ENCODE data around the gene SAP30BP. TPM values are rescaled to one million over a fixed set of nuclear protein-coding genes. Genes with fewer than 3 reads are reported as not detected.
A peak's percentile ranks its signal among the peaks of the same experiment; 100 is the strongest.

The SAP30BP gene
- total RNA-seq, 4 donors from 2014 or later = 68.2 to 87.2 (median 77.2) TPM

DNA sequence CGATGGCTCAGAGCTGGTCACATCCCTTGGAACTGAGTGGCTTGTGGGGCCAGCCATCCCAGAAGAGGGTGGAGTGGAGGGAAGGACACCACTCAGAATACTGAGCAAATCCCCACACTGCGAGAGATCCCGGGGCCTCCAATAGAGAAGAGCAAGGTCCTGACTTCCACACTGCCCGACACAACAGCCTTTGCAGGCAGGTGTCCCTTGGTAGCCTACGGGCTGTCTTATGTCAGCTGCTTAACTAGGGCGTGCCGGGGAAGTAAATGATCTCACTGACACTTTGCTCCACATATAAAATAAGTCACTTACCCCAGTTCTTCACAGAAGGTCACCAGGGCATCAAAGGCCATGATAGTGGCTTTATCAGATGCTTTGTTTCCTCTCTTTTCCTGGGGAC lies 16.3 kb upstream of the SAP30BP start:
- no CpG with 5 or more reads among the region's 7 CpGs for WGBS, 2 donors (ENCODE audit: low coverage in 1 of 2)
- no peak overlapping the region for H3K27ac ChIP-seq

DNA sequence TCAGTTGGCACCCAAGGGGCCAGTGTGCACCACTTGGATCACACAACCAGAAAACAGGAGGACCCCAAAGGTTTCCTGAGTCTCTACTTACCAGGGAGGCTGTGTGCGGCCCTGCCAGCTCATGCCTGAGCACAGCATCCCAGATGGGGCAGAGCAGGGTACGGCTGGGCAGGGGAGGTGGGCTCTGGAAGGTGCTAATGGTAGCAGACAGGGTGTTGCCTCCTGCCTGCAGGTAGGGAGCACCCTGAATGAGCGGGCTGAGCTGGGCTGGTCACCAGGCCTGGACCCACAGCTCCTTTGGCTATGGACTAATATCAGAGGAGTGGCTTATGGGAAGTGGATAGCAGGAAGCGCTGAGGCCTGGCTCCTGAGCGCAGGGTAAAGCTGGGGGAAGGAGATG lies 14.8 kb upstream of the SAP30BP start:
- no peaks in the 10 kb centered on the region for H3K27me3 ChIP-seq
- 89 to 100% methylated on average over 1 to 3 of the region's 5 CpGs for WGBS, 2 donors (ENCODE audit: low coverage in 1 of 2)

More for the DNA sequence above, 16.3 kb upstream of the SAP30BP start:
- H3K27me3 ChIP-seq = no peaks in the 10 kb centered on the region
- peaks cover 0 to 100% of the 10 kb centered on the region in 2 donors for H3K36me3 ChIP-seq
- H3K9me3 ChIP-seq = no peaks in the 10 kb centered on the region
- TF ChIP-seq POLR2AphosphoS5 (IDR thresholded peaks at IDR 0.05) (no peak), POLR2A (IDR thresholded peaks at IDR 0.05) (no peak), EP300 (IDR thresholded peaks at IDR 0.05) (no peak)
- TF ChIP-seq, protein P1, sequence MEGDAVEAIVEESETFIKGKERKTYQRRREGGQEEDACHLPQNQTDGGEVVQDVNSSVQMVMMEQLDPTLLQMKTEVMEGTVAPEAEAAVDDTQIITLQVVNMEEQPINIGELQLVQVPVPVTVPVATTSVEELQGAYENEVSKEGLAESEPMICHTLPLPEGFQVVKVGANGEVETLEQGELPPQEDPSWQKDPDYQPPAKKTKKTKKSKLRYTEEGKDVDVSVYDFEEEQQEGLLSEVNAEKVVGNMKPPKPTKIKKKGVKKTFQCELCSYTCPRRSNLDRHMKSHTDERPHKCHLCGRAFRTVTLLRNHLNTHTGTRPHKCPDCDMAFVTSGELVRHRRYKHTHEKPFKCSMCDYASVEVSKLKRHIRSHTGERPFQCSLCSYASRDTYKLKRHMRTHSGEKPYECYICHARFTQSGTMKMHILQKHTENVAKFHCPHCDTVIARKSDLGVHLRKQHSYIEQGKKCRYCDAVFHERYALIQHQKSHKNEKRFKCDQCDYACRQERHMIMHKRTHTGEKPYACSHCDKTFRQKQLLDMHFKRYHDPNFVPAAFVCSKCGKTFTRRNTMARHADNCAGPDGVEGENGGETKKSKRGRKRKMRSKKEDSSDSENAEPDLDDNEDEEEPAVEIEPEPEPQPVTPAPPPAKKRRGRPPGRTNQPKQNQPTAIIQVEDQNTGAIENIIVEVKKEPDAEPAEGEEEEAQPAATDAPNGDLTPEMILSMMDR (IDR thresholded peaks at IDR 0.05) = no peak
- no peaks in the 10 kb centered on the region for H3K4me1 ChIP-seq
- H3K4me3 ChIP-seq = no peak overlapping the region
- no peak for ATAC-seq

DNA sequence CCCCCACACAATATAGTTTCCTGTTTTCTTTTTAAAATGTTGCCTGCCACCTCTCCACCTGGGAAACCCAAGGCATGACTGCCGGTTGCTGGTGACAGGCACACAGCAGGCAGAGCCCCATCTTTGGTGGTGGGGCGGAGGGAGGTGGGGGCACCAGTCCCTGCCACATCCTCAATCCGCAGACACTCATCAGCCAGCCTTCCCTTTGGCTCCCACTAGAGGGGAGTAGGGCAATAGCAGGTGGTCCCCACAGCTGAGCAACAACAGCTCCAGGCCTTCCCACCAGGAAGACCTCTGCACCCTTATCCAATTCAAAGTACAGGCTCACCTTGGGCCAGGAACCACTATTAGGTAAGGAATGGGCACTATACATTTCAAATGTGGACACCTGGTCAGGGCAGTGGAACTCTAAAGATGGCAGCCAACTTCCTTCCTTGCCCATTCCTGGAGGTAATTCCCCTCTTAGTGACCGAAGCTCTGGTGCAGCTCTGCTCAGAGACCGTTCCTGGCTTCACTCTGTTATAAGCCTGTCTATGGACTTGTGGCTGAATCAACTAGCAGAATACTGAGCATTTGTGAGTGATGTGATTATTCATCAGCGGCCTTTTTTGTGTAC lies 14.1 kb upstream of the SAP30BP start:
- ATAC-seq = no peak
- TF ChIP-seq, protein P1 (IDR thresholded peaks at IDR 0.05) = peak in 3 of 4 experiments; percentile 30 to 59 (median 46)
- no peak for TF ChIP-seq POLR2A (IDR thresholded peaks at IDR 0.05)
- TF ChIP-seq EP300 (IDR thresholded peaks at IDR 0.05) = no peak
- no peak overlapping the region for H3K27ac ChIP-seq
- no peaks in the 10 kb centered on the region for H3K27me3 ChIP-seq
- H3K9me3 ChIP-seq = no peaks in the 10 kb centered on the region
- WGBS, 2 donors (ENCODE audit: low coverage in 1 of 2) = 44 to 50% methylated on average over 2 to 5 of the region's 6 CpGs
- H3K36me3 ChIP-seq = peaks cover 0 to 95% of the 10 kb centered on the region in 2 donors
- no peak overlapping the region for H3K4me3 ChIP-seq
- no peaks in the 10 kb centered on the region for H3K4me1 ChIP-seq

More for the DNA sequence above, 14.8 kb upstream of the SAP30BP start:
- peaks cover 0 to 95% of the 10 kb centered on the region in 2 donors for H3K36me3 ChIP-seq
- TF ChIP-seq, protein P1 (IDR thresholded peaks at IDR 0.05) = no peak
- no peak for TF ChIP-seq POLR2AphosphoS5 (IDR thresholded peaks at IDR 0.05)
- no peak for TF ChIP-seq POLR2A (IDR thresholded peaks at IDR 0.05)
- TF ChIP-seq EP300 (IDR thresholded peaks at IDR 0.05) = no peak
- no peak overlapping the region for H3K4me3 ChIP-seq
- no peak overlapping the region for H3K27ac ChIP-seq
- no peaks in the 10 kb centered on the region for H3K4me1 ChIP-seq
- H3K9me3 ChIP-seq = no peaks in the 10 kb centered on the region
- no peak for ATAC-seq

DNA sequence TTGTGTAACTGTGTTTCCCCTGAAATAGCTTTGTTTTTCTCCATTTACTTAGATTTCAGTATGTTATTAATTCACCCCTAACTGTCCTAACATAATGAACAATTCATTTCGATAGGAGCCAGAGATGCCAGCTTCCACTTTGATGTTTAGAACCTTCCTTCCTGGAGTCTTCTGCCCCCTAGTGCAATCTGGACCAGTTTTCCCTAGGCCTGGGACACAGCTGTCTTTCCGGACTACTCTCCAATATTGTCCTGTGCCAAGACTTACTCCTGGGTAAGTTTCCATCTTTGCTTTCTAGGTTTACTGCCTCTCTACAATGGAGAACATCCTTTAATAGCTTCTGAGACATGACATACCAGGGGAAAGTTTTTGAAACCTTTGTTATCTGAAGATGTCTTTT lies 13.0 kb upstream of the SAP30BP start:
- no peak overlapping the region for H3K4me3 ChIP-seq
- ATAC-seq = peak; percentile 22
- H3K27me3 ChIP-seq = no peaks in the 10 kb centered on the region
- TF ChIP-seq POLR2AphosphoS5 (IDR thresholded peaks at IDR 0.05) = no peak
- TF ChIP-seq EP300 (IDR thresholded peaks at IDR 0.05) = no peak
- TF ChIP-seq, protein P1 (IDR thresholded peaks at IDR 0.05) = no peak
- no peak for TF ChIP-seq POLR2A (IDR thresholded peaks at IDR 0.05)
- peaks cover 0 to 93% of the 10 kb centered on the region in 2 donors for H3K36me3 ChIP-seq
- no peak overlapping the region for H3K27ac ChIP-seq
- H3K9me3 ChIP-seq = no peaks in the 10 kb centered on the region
- no peaks in the 10 kb centered on the region for H3K4me1 ChIP-seq
- 39 to 47% methylated on average over 2 of the region's 2 CpGs for WGBS, 2 donors (ENCODE audit: low coverage in 1 of 2)

DNA sequence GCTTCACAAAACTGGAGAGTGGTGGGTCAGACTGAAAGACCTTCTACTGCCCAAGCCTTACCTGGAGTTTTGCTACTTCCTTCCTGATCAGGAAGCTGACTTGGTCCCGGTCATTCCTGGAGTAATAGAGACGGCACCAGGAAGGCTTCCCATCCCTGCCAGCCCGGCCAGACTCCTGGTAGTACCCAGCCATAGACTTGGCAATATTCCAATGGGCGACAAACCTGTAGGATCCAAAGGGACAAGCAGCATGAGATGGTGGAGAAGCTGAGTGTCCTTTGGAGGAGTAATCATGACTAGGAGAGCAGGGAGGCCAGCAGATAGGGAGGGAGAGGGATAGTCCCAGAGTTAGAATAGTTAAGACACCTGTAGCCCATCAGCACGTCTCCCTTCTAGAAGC lies 8.9 kb upstream of the SAP30BP start:
- Histone ChIP-seq H3K27ac (no peak overlapping the region), H3K9me3 (no peaks in the 10 kb centered on the region), H3K4me3 (no peak overlapping the region), H3K27me3 (no peaks in the 10 kb centered on the region), H3K4me1 (no peaks in the 10 kb centered on the region), H3K36me3 (peaks cover 0 to 93% of the 10 kb centered on the region in 2 donors)
- no peak for TF ChIP-seq POLR2AphosphoS5 (IDR thresholded peaks at IDR 0.05)
- TF ChIP-seq, protein P1 (IDR thresholded peaks at IDR 0.05) = no peak
- no peak for TF ChIP-seq POLR2A (IDR thresholded peaks at IDR 0.05)
- no peak for TF ChIP-seq EP300 (IDR thresholded peaks at IDR 0.05)
- WGBS, 2 donors (ENCODE audit: low coverage in 1 of 2) = 50 to 80% methylated on average over 2 of the region's 5 CpGs
- ATAC-seq = no peak

Data from gastroesophageal sphincter (tissue), 4 donors.